GM18519 (cell line): ENCODE results near the gene RHBG.
"Not testable (repeated sequence)": the region's sequence is repeated elsewhere in the genome, so short reads cannot be mapped to it uniquely, and the experiment has no call there.

Source experiments
- ATAC-seq: cut with Tn5 transposase; IDR thresholded peaks from one replicate; pipeline ENCODE4 v1.9.1; 2021; ENCODE audit warnings: mild to moderate bottlenecking, moderate library complexity; ENCODE audit not compliant: unreplicated experiment, low FRiP score

RHBG gene

GRCh38 chr1:156359249-156359648 is 9.8 kb upstream of the RHBG start:
- ATAC-seq = no peak

GRCh38 chr1:156359973-156360372 is 9.0 kb upstream of the RHBG start:
- ATAC-seq = no peak

GRCh38 chr1:156360534-156360933 is 8.5 kb upstream of the RHBG start:
- no peak for ATAC-seq

GRCh38 chr1:156365754-156366153 is 3.3 kb upstream of the RHBG start:
- no peak for ATAC-seq

- ATAC-seq = no peak
Measured at GRCh38 chr1:156366378-156367166, 2.4 kb upstream of the RHBG start.

GRCh38 chr1:156367383-156368156 is 1.4 kb upstream of the RHBG start:
- no peak for ATAC-seq

- no peak for ATAC-seq
Measured at GRCh38 chr1:156368157-156368658, 803 bp upstream of the RHBG start.

- not testable (repeated sequence) for ATAC-seq
Measured at GRCh38 chr1:156369685-156370286, 775 bp downstream of the RHBG start.

GRCh38 chr1:156371553-156372264 is 2.7 kb downstream of the RHBG start:
- no peak for ATAC-seq

GRCh38 chr1:156372265-156372586 is 3.2 kb downstream of the RHBG start:
- no peak for ATAC-seq

- ATAC-seq = no peak
Measured at GRCh38 chr1:156372876-156373275, 3.9 kb downstream of the RHBG start.

GRCh38 chr1:156373546-156373945 is 4.5 kb downstream of the RHBG start:
- no peak for ATAC-seq

- ATAC-seq = no peak
Measured at GRCh38 chr1:156376146-156376545, 7.1 kb downstream of the RHBG start.

- ATAC-seq = no peak
Measured at GRCh38 chr1:156376958-156377919, 8.2 kb downstream of the RHBG start.

- ATAC-seq = no peak
Measured at GRCh38 chr1:156378557-156378956, 9.5 kb downstream of the RHBG start.

GRCh38 chr1:156379420-156380165 is 10.6 kb downstream of the RHBG start:
- ATAC-seq = no peak

- ATAC-seq = no peak
Measured at GRCh38 chr1:156382561-156382960, 13.6 kb downstream of the RHBG start.

- no peak for ATAC-seq
Measured at GRCh38 chr1:156383023-156383422, 14.0 kb downstream of the RHBG start.

- no peak for ATAC-seq
Measured at GRCh38 chr1:156384007-156384406, 15.0 kb downstream of the RHBG start.
